Kidney capillary endothelial cell (primary cell): ENCODE results near the gene RTN4.
"Not testable (repeated sequence)": the region's sequence is repeated elsewhere in the genome, so short reads cannot be mapped to it uniquely, and the experiment has no call there.

Experiments
- DNase-seq: peaks from one replicate; pipeline ENCODE4 v3.0.0-alpha.2; 2018; ENCODE audit warnings: low spot score

Gene RTN4

GRCh38 chr2:55050100-55050994 is at the start of gene RTN4:
TSS of gene RTN4 (minus strand) at chr2:55050451. CDS start at chr2:55050300, 151 bp downstream.
- DNase-seq = peak; percentile 100

- no peak for DNase-seq
Measured at GRCh38 chr2:55099493-55099877, 49.2 kb upstream of the RTN4 start.

GRCh38 chr2:55097461-55098410 is 47.5 kb upstream of the RTN4 start:
- DNase-seq = no peak

- DNase-seq = no peak
Measured at GRCh38 chr2:55097082-55097460, 46.8 kb upstream of the RTN4 start.

GRCh38 chr2:55096586-55096985 is 46.3 kb upstream of the RTN4 start:
- DNase-seq = no peak

GRCh38 chr2:55093381-55093780 is 43.1 kb upstream of the RTN4 start:
- DNase-seq = peak; percentile 89

- no peak for DNase-seq
Measured at GRCh38 chr2:55092439-55092838, 42.2 kb upstream of the RTN4 start.

GRCh38 chr2:55091681-55092080 is 41.4 kb upstream of the RTN4 start:
- not testable (repeated sequence) for DNase-seq

- DNase-seq = no peak
Measured at GRCh38 chr2:55090702-55091101, 40.5 kb upstream of the RTN4 start.

- no peak for DNase-seq
Measured at GRCh38 chr2:55089726-55090125, 39.5 kb upstream of the RTN4 start.

- DNase-seq = no peak
Measured at GRCh38 chr2:55088400-55088799, 38.1 kb upstream of the RTN4 start.

- DNase-seq = no peak
Measured at GRCh38 chr2:55087936-55088335, 37.7 kb upstream of the RTN4 start.

- no peak for DNase-seq
Measured at GRCh38 chr2:55087501-55087900, 37.2 kb upstream of the RTN4 start.

- DNase-seq = no peak
Measured at GRCh38 chr2:55085113-55086040, 35.1 kb upstream of the RTN4 start.

GRCh38 chr2:55084641-55085040 is 34.4 kb upstream of the RTN4 start:
- no peak for DNase-seq

GRCh38 chr2:55080204-55080738 is 30.0 kb upstream of the RTN4 start:
- DNase-seq = no peak

GRCh38 chr2:55078956-55079355 is 28.7 kb upstream of the RTN4 start:
- DNase-seq = no peak

GRCh38 chr2:55076721-55077120 is 26.5 kb upstream of the RTN4 start:
- no peak for DNase-seq

- not testable (repeated sequence) for DNase-seq
Measured at GRCh38 chr2:55076019-55076418, 25.8 kb upstream of the RTN4 start.

GRCh38 chr2:55073000-55073983 is 23.0 kb upstream of the RTN4 start:
- no peak for DNase-seq
